ENCODE measurements around the gene INPP5F.

Gene INPP5F

DNA sequence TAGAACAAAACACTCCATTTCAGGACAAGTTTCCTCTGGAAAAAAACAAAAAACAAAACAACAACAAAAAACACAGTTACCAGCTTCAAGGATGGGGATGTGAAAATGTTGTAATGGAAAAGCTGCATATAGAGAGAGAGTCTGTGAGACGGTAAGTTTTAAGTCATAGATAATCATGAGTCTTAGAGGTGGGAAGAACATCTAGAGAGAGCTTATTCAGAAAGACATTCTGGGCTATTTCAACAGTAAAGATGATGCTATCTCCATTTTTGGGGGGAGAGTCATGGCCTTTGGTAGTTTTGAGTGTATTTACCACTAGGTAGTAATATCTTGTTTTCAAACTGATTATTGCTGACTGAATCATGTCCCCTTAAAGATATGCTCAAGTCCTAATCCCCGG is 23.3 kb upstream of the INPP5F start:
- Histone ChIP-seq H3K9me3 (ENCODE audit: low read length) (peaks cover 3% of the 10 kb centered on the region), H3K36me3 (ENCODE audit: insufficient read depth, low read length) (no peaks in the 10 kb centered on the region; the same call in 1 of the 2 replicates), H3K27ac (ENCODE audit: low read depth, low read length, poor library complexity, severe bottlenecking) (peak overlapping the region; percentile 36), H4K20me1 (ENCODE audit: insufficient read depth, low read length) (no peaks in the 10 kb centered on the region), H3K4me2 (ENCODE audit: low read length) (no peak overlapping the region), H3K4me1 (ENCODE audit: insufficient read depth, low read length, severe bottlenecking) (peaks cover 57% of the 10 kb centered on the region), H3K27me3 (ENCODE audit: insufficient read depth, low read length) (no peaks in the 10 kb centered on the region), H3F3A (ENCODE audit: insufficient read depth, low read length) (no peaks in the 10 kb centered on the region), H3K79me2 (ENCODE audit: insufficient read depth, low read length) (no peaks in the 10 kb centered on the region), H3K4me3 (ENCODE audit: low read depth, low read length, poor library complexity, severe bottlenecking) (no peak overlapping the region), H3K9ac (ENCODE audit: low read length) (no peak overlapping the region), H3K9me2 (ENCODE audit: low read depth, low read length) (no peaks in the 10 kb centered on the region), H2AFZ (ENCODE audit: low read length) (no peak overlapping the region)
- TF ChIP-seq, protein P1, sequence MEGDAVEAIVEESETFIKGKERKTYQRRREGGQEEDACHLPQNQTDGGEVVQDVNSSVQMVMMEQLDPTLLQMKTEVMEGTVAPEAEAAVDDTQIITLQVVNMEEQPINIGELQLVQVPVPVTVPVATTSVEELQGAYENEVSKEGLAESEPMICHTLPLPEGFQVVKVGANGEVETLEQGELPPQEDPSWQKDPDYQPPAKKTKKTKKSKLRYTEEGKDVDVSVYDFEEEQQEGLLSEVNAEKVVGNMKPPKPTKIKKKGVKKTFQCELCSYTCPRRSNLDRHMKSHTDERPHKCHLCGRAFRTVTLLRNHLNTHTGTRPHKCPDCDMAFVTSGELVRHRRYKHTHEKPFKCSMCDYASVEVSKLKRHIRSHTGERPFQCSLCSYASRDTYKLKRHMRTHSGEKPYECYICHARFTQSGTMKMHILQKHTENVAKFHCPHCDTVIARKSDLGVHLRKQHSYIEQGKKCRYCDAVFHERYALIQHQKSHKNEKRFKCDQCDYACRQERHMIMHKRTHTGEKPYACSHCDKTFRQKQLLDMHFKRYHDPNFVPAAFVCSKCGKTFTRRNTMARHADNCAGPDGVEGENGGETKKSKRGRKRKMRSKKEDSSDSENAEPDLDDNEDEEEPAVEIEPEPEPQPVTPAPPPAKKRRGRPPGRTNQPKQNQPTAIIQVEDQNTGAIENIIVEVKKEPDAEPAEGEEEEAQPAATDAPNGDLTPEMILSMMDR (IDR thresholded peaks at IDR 0.05; ENCODE audit: low read length), result no peak
- no peak for TF ChIP-seq EZH2 (IDR thresholded peaks at IDR 0.05; ENCODE audit: borderline replicate concordance, low read length)

GRCh38 chr10:119703903-119704508 is 21.8 kb upstream of the INPP5F start:
- H3K27me3 ChIP-seq (ENCODE audit: insufficient read depth, low read length), result no peaks in the 10 kb centered on the region
- H2AFZ ChIP-seq (ENCODE audit: low read length), result peak overlapping the region; percentile 52; the same call in 1 of the 2 replicates
- H3K9me2 ChIP-seq (ENCODE audit: low read depth, low read length), result no peaks in the 10 kb centered on the region
- peak overlapping the region; percentile 39 for H3K4me2 ChIP-seq (ENCODE audit: low read length)
- H3K79me2 ChIP-seq (ENCODE audit: insufficient read depth, low read length), result no peaks in the 10 kb centered on the region
- TF ChIP-seq, protein P1 (IDR thresholded peaks at IDR 0.05; ENCODE audit: low read length), result no peak
- H4K20me1 ChIP-seq (ENCODE audit: insufficient read depth, low read length), result no peaks in the 10 kb centered on the region
- peaks cover 66% of the 10 kb centered on the region for H3K4me1 ChIP-seq (ENCODE audit: insufficient read depth, low read length, severe bottlenecking)
- no peaks in the 10 kb centered on the region; the same call in 1 of the 2 replicates for H3K36me3 ChIP-seq (ENCODE audit: insufficient read depth, low read length)
- H3K27ac ChIP-seq (ENCODE audit: low read depth, low read length, poor library complexity, severe bottlenecking), result peak overlapping the region; percentile 49
- H3K9me3 ChIP-seq (ENCODE audit: low read length), result peaks cover 5% of the 10 kb centered on the region
- H3K4me3 ChIP-seq (ENCODE audit: low read depth, low read length, poor library complexity, severe bottlenecking), result no peak overlapping the region
- no peak overlapping the region for H3K9ac ChIP-seq (ENCODE audit: low read length)
- no peaks in the 10 kb centered on the region for H3F3A ChIP-seq (ENCODE audit: insufficient read depth, low read length)

GRCh38 chr10:119705434-119705831 is 20.4 kb upstream of the INPP5F start:
- no peaks in the 10 kb centered on the region; the same call in 1 of the 2 replicates for H3K36me3 ChIP-seq (ENCODE audit: insufficient read depth, low read length)
- H3F3A ChIP-seq (ENCODE audit: insufficient read depth, low read length), result no peaks in the 10 kb centered on the region
- TF ChIP-seq, protein P1 (IDR thresholded peaks at IDR 0.05; ENCODE audit: low read length), result no peak
- no peak for TF ChIP-seq EZH2 (IDR thresholded peaks at IDR 0.05; ENCODE audit: borderline replicate concordance, low read length)
- H3K27ac ChIP-seq (ENCODE audit: low read depth, low read length, poor library complexity, severe bottlenecking), result no peak overlapping the region
- peaks cover 64% of the 10 kb centered on the region for H3K4me1 ChIP-seq (ENCODE audit: insufficient read depth, low read length, severe bottlenecking)
- H3K4me2 ChIP-seq (ENCODE audit: low read length), result no peak overlapping the region
- no peaks in the 10 kb centered on the region for H3K27me3 ChIP-seq (ENCODE audit: insufficient read depth, low read length)
- H2AFZ ChIP-seq (ENCODE audit: low read length), result no peak overlapping the region
- H4K20me1 ChIP-seq (ENCODE audit: insufficient read depth, low read length), result no peaks in the 10 kb centered on the region
- no peaks in the 10 kb centered on the region for H3K9me2 ChIP-seq (ENCODE audit: low read depth, low read length)
- no peaks in the 10 kb centered on the region for H3K79me2 ChIP-seq (ENCODE audit: insufficient read depth, low read length)
- H3K9ac ChIP-seq (ENCODE audit: low read length), result no peak overlapping the region
- H3K4me3 ChIP-seq (ENCODE audit: low read depth, low read length, poor library complexity, severe bottlenecking), result no peak overlapping the region
- H3K9me3 ChIP-seq (ENCODE audit: low read length), result peaks cover 5% of the 10 kb centered on the region
